NCI-H1417 (cell line): ENCODE measurements around the gene TRAPPC4.
"Not testable (repeated sequence)": the region's sequence is repeated elsewhere in the genome, so short reads cannot be mapped to it uniquely, and the experiment has no call there.

Experiments used
- DNase-seq, 3 experiments: peaks; one replicate each; lab custom pipeline; 2025; lab: John Stamatoyannopoulos, UW

Gene TRAPPC4, protein sequence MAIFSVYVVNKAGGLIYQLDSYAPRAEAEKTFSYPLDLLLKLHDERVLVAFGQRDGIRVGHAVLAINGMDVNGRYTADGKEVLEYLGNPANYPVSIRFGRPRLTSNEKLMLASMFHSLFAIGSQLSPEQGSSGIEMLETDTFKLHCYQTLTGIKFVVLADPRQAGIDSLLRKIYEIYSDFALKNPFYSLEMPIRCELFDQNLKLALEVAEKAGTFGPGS

DNA sequence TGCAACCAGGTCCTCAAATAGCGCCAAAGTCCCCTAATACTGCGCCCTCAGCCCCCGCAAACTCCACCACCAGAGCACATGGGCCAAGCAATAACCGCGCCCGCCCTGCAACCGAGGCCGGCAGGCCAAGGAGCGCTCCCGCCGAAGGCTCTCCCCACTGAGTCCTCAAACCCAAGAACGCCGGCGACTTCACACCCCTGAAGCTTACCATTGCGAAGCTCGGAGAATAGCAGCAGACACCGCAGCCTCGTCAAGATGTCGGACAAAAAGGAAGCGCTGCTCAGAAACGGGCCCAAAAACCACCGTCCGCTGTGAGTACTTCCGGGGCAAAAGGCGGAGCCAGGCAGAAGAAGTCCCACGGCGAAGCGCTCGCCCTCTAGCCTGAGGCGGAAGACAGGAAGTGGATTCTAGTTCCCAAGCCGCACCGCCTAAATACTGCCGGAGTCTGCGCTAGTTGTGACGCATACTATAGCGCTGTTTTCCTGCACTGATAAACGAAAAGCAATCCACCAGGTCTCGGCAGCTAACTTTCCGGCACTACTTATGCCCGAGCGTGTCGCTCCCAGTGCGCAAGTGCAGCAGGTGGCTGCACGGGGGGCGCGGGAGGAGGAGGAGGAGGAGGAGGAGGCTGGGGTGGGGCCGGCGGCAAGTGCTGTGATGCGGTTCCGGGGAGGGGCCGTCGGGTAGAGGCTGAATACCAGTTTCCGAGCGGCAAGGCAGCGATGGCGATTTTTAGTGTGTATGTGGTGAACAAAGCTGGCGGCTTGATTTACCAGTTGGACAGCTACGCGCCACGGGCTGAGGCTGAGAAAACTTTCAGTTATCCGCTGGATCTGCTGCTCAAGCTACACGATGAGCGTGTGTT lies at the start of gene TRAPPC4, which contains the start of gene RPS25:
Gene TRAPPC4, plus strand, starts transcription at position 693 of the 865 bp plus-strand sequence. Its CDS starts 30 bp downstream, at position 723.
Gene RPS25, minus strand, starts transcription at position 270 of the 865 bp plus-strand sequence. Its CDS starts 59 bp downstream, at position 211.
- peak; percentile 96 to 99 (median 98) for DNase-seq

DNA sequence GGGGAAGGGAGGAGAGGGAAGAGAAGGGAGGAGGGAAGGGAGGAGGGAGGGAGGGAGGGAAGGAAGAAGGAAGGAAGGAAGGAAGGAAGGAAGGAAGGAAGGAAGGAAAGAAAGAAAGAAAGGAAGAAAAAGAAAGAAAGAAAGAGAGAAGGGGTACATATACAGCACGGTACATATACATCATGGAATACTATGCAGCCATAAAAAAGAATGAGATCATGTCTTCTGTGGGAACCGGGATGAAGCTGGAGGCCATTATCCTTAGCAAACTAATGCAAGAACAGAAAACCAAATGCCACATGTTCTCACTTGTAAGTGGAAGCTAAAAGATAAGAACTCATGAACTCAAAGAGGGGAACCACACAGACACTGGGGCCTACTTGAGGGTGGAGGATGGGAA lies 49.1 kb upstream of the TRAPPC4 start:
- not testable (repeated sequence) for DNase-seq

DNA sequence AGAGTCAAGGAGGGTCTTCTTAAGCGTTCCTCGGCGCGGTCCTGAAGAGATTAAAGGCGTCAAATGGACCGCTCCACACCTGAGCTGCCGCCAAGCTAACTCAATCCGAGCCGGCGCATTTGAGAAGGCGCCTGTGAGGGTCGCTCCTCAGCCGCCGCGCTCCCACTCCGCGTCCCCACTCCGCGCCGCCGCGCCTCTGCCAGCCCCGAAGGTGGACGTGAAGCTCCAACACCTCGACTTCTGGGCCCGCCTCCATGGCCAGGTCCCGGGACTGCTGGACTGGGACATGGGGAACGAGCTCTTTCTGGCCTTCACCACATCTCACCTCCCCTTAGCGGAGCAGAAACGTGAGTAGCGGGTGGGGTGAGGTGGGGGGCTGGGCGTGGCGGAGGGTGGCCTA lies 46.9 kb upstream of the TRAPPC4 start, which contains the start of gene FOXR1:
Gene FOXR1, plus strand, starts transcription at position 116 of the 400 bp plus-strand sequence. Its CDS starts 171 bp downstream, at position 287.
- no peak for DNase-seq

DNA sequence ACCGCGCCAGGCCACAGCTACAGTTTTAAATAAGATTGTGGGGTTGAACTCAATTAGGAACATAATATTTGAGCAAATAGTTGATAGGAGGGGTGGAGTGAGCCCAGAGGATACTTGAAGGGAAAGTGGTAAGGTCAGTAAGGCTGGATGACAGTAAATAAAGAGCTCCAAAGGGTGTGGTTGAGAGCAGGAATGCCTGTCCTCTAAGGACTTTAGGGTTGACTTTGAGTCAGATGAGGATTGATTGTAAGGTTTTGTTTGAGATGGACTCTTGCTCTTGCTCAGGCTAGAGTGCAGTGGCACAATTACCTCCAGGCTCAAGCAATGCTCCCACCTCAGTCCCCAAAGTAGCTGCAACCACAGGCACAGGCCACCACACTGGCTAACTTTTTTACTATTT lies 44.6 kb upstream of the TRAPPC4 start:
- DNase-seq, result no peak

DNA sequence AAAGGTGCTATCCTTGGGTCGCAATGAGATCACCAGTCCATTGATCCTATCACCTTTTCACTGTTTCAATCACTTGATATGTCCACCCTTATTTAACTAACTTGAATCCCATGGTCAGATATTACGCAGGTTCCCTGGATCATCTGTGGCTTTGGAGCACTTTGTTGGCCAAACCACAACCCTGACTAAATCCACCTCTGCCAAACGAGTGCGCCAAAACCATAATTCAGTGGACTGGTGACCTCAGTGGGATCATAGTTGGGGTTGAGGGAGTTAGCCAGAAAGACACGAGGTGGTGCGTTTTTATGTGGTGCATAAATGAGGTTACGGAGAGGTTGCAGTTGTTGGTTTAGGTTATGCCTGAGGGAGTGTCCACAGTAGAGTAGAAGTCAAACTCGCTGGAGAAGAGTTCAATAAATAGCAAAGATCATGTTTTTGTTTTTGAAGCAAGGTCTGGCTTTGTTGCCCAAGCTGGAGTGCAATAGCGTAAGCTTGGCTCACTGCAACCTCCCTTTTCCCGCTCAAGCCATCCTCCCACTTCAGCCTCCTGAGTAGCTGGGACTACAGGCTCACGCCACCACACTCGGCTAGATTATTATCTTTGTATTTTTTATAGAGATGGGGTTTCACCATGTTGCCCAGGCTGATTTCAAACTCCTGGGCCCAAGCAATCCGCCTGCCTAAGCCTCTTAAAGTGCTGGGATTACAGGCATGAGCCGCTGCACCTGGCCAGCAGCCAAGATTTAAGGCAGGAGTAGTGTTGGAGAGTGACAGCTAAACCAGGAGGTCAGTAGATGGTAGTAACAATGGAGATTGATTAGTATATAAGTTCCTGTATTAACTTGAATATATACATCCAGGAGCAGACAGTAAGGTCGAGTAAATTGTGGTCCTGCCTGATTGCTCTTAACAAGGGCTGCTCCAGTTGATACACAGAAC lies 42.5 kb upstream of the TRAPPC4 start:
- DNase-seq, result peak in 1 of 3 experiments; percentile 65

DNA sequence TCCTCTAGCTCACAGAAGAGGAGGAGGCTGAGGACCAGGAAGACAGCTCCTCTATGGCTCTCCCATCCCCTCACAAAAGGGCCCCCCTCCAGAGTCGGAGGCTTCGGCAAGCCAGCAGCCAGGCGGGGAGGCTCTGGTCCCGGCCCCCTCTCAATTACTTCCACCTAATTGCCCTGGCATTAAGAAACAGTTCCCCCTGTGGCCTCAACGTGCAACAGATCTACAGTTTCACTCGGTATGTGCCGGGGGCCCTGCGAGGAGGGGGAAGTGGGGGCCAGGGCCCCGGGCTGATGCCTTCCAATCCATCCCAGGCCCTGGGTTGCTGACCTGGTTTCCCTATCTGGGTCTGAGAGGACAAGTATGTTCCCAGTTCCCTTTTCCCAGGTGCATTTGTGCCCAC lies 39.1 kb upstream of the TRAPPC4 start:
- peak in 1 of 3 experiments; percentile 14 for DNase-seq

DNA sequence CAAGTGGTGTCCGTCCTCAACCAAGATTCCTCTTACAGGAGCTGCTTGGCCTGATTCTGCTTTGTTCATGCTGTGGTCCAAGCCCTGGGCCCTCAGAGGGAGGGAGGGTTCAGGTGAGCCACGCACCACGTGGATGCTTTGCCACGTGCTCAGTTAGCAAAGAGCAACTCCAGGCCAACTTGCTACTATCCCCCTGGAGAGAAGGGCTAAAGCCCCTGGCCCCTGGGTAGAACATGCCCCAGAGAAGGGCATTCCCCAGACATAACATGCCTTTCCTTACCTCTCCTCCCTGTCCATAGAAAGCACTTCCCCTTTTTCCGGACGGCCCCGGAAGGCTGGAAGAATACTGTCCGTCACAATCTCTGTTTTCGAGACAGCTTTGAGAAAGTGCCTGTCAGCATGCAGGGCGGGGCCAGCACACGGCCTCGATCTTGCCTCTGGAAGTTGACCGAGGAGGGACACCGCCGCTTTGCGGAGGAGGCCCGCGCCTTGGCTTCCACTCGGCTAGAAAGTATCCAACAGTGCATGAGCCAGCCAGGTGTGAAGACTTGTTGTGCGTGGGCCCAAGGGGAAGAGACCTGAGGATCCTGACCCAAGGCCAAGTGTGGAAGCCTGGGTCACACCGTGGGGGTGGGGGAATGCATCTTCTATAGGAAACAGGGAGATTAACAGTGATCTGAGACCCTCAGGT lies 38.2 kb upstream of the TRAPPC4 start:
- DNase-seq, result no peak

DNA sequence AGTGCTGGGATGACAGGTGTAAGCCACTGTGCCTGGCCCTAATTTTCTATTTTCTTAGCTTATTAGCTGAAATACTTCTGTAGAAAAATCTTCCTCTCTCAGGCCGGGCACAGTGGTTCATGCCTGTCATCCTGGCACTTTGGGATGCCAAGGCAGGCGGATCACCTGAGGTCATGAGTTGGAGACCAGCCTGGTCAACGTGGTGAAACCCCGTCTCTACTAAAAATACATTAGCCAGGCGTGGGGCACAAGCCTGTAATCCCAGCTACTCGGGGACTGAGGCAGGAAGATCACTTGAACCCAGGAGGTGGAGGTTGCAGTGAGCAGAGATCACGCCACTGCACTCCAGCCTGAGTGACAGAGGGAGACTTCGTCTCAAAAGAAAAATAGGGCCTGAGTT lies 34.2 kb upstream of the TRAPPC4 start:
- DNase-seq, result not testable (repeated sequence)

DNA sequence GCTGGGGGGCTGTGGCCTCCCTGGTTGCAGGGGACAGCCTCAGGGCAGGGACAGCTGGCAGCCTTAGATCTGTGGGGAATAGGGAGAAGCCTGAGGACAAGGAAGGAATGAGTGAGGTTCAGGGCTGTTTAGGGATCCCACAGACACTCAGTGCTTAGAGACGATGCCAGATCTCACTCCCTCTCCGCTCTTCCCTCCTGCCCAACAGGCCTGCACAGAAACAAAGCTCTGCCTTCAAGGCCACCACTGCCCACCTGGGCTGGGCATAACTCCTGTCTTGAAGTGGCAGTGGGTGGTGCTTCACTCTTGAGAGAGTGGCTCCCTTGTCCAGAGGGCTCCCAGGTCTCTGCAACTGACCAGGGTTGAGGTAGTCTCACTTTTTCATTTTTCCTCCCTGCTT lies 33.7 kb upstream of the TRAPPC4 start:
- peak in 1 of 3 experiments; percentile 20 for DNase-seq

DNA sequence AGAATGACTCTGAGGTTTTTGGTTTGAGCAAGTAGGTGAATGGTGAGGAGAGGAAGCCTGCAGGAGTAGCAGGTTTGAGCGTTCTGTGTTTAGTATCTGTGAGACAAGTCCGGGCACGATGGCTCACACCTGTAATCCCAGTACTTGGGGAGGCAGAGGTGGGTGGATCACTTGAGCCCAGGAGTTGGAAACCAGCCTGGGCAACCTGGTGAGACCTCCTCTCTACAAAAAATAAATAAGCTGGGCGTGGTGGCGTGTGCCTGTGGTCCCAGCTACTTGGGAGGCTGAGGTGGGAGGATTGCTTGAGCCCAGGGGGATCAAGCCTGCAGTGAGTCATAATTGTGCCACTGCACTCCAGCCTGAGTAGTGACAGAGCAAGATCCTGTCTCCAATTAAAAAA lies 30.3 kb upstream of the TRAPPC4 start:
- peak in 2 of 3 experiments; percentile 18 to 56 for DNase-seq

DNA sequence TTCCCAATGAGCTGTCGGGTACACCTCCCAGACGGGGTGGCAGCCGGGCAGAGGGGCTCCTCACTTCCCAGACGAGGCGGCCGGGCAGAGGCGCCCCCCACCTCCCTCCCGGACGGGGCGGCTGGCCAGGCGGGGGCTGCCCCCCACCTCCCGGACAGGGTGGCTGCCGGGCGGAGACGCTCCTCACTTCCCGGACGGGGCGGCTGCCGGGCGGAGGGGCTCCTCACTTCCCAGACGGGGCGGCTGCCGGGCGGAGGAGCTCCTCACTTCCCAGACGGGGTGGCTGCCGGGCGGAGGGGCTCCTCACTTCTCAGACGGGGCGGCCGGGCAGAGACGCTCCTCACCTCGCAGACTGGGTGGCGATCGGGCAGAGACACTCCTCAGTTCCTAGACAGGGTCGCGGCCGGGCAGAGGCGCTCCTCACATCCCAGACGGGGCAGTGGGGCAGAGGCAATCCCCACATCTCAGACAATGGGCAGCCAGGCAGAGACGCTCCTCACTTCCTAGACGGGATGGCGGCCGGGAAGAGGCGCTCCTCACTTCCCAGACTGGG lies 27.0 kb upstream of the TRAPPC4 start:
- not testable (repeated sequence) for DNase-seq

DNA sequence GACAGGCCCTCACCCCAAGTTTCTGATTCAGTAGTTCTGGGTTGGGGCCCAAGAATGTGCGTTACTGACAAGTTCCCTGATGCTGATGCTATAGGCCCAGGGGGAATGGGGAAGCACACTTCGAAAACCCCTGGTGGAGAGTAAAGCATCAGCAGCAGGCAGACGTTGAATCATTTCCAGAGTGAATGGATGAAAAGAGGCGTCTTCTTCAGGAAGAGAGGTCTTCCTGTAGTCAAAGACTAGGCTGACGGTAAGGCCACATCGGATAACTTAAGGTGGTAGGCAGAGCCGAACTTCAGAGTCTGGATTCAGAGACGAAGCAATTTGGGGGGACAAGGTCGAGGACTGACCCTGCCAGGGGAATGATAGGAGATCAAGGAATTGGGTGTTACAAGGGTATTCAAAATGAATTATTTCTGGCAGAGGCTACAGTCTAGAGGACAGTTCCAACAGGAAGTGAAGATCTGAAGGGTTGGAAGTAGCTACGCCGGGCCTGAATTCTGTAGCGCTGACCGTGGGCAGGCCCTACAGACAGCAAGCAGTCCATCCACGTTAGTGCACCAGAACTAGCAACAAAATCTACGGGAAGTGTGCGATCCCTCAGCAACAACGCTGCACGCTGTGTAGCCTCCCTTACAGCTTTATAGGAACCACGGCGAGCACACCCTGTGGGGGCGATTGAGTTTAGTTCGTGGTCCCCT lies 21.5 kb upstream of the TRAPPC4 start:
- peak in 2 of 3 experiments; percentile 71 to 79 for DNase-seq

DNA sequence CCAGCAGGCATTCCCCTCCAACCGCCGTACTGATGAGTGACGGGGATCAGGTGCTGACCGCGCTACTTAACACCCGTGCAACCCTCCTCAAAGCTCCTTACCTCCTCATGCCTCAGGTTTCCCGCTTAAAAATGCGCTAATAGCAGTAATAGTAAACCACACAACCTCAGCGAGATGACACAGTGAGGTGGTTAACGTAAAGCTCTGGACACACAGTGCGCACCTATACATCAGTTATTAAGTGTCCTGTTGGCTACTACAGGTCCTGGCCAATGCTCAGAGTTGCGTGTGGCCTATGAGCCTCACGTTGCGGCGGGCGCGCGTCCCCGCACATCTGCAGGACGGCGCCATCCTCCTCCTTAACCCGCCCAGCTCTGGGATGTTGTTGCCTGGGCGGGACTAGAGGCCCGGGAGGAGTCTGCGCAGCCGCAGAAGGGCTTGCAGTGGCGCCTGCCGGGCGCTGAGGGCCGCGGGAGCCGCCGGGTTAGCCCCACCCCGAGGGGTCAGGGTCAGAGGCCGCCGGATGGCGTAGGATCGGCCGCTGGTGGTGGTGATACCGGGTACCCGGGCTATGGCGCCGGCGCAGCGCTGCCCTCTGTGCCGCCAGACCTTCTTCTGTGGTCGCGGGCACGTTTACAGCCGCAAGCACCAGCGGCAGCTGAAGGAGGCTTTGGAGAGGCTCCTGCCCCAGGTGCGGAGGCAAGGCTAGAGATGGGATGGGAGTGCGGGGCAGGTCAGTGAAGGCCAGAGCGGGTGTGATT lies 20.8 kb upstream of the TRAPPC4 start, which contains the start of gene CENATAC:
Gene CENATAC, plus strand, starts transcription at position 512 of the 761 bp plus-strand sequence. Its CDS starts 60 bp downstream, at position 572.
- peak; percentile 93 to 98 (median 96) for DNase-seq

DNA sequence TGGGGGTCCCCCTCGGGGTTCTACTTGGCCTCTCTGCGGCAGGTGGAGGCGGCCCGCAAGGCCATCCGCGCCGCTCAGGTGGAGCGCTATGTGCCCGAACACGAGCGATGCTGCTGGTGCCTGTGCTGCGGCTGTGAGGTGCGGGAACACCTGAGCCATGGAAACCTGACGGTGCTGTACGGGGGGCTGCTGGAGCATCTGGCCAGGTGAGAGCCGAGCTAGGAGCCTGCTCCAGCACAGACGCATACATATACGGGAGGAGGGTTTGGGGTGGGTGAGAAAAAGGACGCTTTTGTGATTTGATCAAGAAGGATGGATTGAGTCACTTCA lies 20.2 kb upstream of the TRAPPC4 start:
- DNase-seq, result no peak

DNA sequence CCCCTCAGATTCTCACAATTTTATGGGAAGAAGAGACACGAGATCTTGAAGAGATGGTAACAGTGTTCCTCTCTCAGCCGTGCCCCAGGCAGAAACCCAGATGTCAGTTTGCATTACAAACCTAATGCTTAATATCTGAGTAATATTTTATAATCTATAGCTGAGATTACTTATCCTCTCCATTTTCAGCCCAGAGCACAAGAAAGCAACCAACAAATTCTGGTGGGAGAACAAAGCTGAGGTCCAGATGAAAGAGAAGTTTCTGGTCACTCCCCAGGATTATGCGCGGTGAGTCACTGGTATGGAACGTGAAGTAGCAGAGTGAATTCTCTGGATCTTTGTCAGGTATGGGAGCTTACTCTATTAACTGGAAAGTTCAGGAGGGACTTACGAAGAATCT lies 19.7 kb upstream of the TRAPPC4 start:
- DNase-seq, result no peak

DNA sequence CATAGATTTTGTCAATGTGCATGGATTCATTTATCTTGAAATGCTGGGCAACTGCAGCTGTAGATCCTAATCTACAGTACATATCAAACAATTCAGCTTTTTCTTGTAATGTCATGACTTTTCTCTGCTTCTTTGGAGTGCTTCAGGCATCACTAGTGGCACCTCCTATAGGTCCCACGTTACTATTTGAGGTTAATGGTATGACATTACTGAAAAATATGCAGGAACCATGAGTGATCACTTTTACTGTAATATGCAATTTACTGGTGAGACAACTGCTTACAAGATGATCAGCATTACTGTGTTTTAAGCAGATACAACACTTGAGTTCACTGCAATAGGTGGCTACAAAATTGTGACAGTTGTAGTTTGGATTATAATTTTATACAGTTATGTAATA lies 17.7 kb upstream of the TRAPPC4 start:
- DNase-seq, result no peak

DNA sequence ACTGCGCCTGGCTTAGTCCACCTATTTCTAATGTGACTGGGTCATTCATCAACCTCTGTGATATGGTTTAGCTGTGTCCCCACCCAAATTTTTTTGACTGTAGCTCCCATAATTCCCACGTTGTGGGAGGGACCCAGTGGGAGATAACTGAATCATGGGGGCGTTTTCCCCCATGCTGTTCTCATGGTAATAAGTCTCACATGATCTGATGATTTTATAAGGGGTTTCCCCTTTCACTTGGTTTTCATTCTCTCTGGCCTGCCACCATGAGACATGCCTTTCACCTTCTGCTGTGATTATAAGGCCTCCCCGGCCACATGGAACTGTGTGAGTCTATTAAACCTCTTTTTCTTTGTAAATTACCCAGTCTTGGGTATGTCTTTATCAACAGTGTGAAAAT lies 11.9 kb upstream of the TRAPPC4 start:
- DNase-seq, result no peak

DNA sequence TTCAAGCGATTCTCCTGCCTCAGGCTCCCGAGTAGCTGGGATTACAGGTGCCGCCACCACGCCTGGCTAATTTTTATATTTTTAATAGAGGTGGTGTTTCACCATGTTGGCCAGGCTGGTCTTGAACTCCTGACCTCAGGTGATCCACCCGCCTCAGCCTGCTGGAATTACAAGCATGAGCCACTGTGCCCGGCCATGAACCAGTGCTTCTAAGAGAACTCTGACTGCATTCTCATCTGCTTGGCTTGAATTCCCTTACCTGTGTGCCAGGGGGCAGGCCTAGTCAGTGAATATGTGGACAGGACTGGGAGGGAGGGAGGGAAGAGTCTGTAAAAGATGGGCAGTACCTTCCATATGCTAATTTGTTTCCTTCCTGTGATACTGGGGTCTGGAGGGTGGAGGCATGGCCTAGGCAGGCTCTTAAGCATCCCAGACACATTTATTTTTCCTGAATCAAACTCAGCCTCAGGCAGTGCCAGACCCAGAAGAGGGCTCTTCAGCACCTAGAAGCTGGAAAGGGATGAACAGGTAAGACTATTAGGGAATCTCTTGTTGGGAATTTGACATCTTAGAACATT lies 7.0 kb upstream of the TRAPPC4 start:
- no peak for DNase-seq

DNA sequence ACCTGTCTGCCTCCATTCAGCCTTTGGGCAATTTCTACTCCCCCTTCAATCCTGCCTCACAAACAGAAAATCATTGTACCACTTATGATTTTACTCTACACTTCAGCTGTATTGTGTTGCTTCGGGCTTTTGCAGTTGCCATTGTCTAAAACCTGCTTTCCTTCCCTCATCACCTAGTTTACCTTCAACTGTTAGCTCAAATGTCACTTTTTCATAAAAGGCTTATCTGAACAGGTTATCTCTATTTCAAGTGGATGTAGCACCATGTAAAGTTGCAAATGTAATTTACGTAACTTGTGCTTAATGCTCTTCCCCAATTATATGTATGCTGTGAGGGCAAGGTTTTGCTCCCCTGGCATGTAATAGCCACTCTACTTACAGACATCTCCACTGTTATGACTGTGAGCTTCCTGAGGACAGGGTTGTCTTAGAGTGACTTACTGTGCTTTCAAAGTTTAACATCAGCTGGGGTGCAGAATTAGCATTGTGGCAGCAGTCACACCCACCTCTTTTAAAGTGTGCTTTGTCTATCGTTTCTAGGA lies 5.9 kb upstream of the TRAPPC4 start:
- no peak for DNase-seq
